Ovary (tissue), 9 donors: ENCODE measurements around the gene RAD52. TPM values are rescaled to one million over a fixed set of nuclear protein-coding genes. Genes with fewer than 3 reads are reported as not detected.
"Not testable (repeated sequence)": the region's sequence is repeated elsewhere in the genome, so short reads cannot be mapped to it uniquely, and the experiment has no call there.

Source experiments
- DNase-seq, 5 donors: peaks; one replicate each; pipeline ENCODE4 v3.0.0-alpha.2; 2019 to 2020
- H3K27ac ChIP-seq, 2 donors: fragments of 200-600 bp; one replicate each; pipeline versions ENCODE4 v1.5.1 to v1.8.0; 2019 to 2022
- H3K27me3 ChIP-seq: fragments of 200-600 bp; one replicate; pipeline ENCODE4 v1.8.0; 2022
- H3K36me3 ChIP-seq: fragments of 200-600 bp; sonication (generic); one replicate; pipeline ENCODE4 v1.5.1; 2019
- H3K4me1 ChIP-seq: one replicate; pipeline ENCODE4 v1.8.1; 2013; ENCODE audit warnings: mild to moderate bottlenecking, moderate library complexity; ENCODE audit not compliant: insufficient read depth
- H3K4me3 ChIP-seq: fragments of 200-600 bp; sonication (generic); one replicate; pipeline ENCODE4 v1.5.1; 2017
- H3K9me3 ChIP-seq, 2 donors: fragments of 200-600 bp in 1 of 2; sonication (generic) in 1 of 2; one replicate each; pipeline versions ENCODE4 v1.5.1 to v1.8.1; 2013 to 2019; ENCODE audit warnings: mild to moderate bottlenecking in 1 of 2, moderate library complexity in 1 of 2
- CTCF ChIP-seq, 3 donors: fragments of 450-650 bp in 2 of 3; fragments of 200-600 bp in 1 of 3; IDR thresholded peaks; one replicate each; pipeline versions ENCODE4 v1.5.1 to v1.8.0; 2016 to 2022; ENCODE audit warnings: antibody characterized with exemption in 3 of 3, mild to moderate bottlenecking in 1 of 3
- EP300 ChIP-seq: sonication (generic); formaldehyde crosslinking; IDR thresholded peaks from one replicate; pipeline ENCODE4 v1.6.1; 2017; ENCODE audit warnings: antibody characterized with exemption
- POLR2A ChIP-seq: fragments of 450-650 bp; IDR thresholded peaks from one replicate; pipeline ENCODE4 v1.6.1; 2017; ENCODE audit warnings: antibody characterized with exemption, mild to moderate bottlenecking, moderate library complexity
- WGBS, 3 donors: extraction: QIAGEN DNeasy Blood & Tissue Kit in 1 of 3; methylation state at CpG; one replicate each; pipeline versions ENCODE4 v1.1.5 to v1.1.7; 2013 to 2017; 5-methylcytosine and 5-hydroxymethylcytosine counted together
- intact Hi-C, 4 donors: fragments of 100-400 bp; cut with DNase I; formaldehyde crosslinking; loops; one replicate each; pipeline versions ENCODE4 v1.11.0 to v1.15.1; 2022 to 2023
- polyA plus RNA-seq, 2 donors: library from polyadenylated mRNA; stranded (reverse); fragments of 200-250 nt in 1 of 2; fragments of 350-450 nt in 1 of 2; fragmentation: Illumina TruSeq in 1 of 2; extraction: RNeasy Lipid Tissue Mini Kit (QIAGEN cat#74804) in 1 of 2; gene quantifications; one replicate each; pipeline ENCODE4 v1.2.3, GENCODE V29; 2013 to 2014
- total RNA-seq, 7 donors: library from RNA; depleted of rRNA in 2 of 7; stranded (reverse); fragments of >200 nt in 2 of 7; fragmentation: NEBNext Ultra II Directional in 3 of 7; extraction: Animal tissue kit (Norgen Biotek cat#: 25700) in 3 of 7; gene quantifications; one replicate each; pipeline versions ENCODE4 v1.1.0 to v1.2.4, GENCODE V29; 2016 to 2023
- donor health status: DM: no; HTN: no; CAD: no; lungs with moderate emphysema.
- donor health status: DM: no; HTN: no; CAD: no.
- donor health status: Bipolar disorder and iron deficiency.
- donor health status: DM: yes; HTN: yes; CAD: no.
- donor health status: DM: no; HTN: no; CAD: no.
- donor health status: DM: yes; HTN: yes; CAD: no.

Gene RAD52
- total and polyA plus RNA-seq, 9 donors, result 8.9 to 20.2 (median 13.0) TPM

- TF ChIP-seq POLR2A (no peak), EP300 (no peak), CTCF (IDR thresholded peaks at IDR 0.05) (no peak)
- 36 to 49% (median 38%) methylated on average over 7 of the region's 7 CpGs for WGBS, 3 donors
Observed at GRCh38 chr12:944211-944610, 5.3 kb downstream of the RAD52 start.

GRCh38 chr12:943051-943450 is 6.4 kb downstream of the RAD52 start:
- no peak overlapping the region for H3K27ac ChIP-seq
- no peaks in the 10 kb centered on the region for H3K9me3 ChIP-seq
- no peaks in the 10 kb centered on the region for H3K27me3 ChIP-seq
- TF ChIP-seq CTCF (IDR thresholded peaks at IDR 0.05) (no peak), POLR2A (no peak), EP300 (no peak)
- intact Hi-C loops, result no loop called here
- peaks cover 3% of the 10 kb centered on the region for H3K4me1 ChIP-seq
- no peaks in the 10 kb centered on the region for H3K36me3 ChIP-seq
- H3K4me3 ChIP-seq, result no peak overlapping the region
- WGBS, 3 donors, result 83 to 94% (median 84%) methylated on average over 6 of the region's 6 CpGs
- no peak for DNase-seq

More at GRCh38 chr12:944211-944610, 5.3 kb downstream of the RAD52 start:
- H3K4me1 ChIP-seq, result peaks cover 9% of the 10 kb centered on the region
- no peaks in the 10 kb centered on the region for H3K9me3 ChIP-seq
- no peak for DNase-seq
- no peak overlapping the region for H3K27ac ChIP-seq
- H3K4me3 ChIP-seq, result no peak overlapping the region
- H3K27me3 ChIP-seq, result no peaks in the 10 kb centered on the region
- no peaks in the 10 kb centered on the region for H3K36me3 ChIP-seq
- intact Hi-C loops, result no loop called here

DNA sequence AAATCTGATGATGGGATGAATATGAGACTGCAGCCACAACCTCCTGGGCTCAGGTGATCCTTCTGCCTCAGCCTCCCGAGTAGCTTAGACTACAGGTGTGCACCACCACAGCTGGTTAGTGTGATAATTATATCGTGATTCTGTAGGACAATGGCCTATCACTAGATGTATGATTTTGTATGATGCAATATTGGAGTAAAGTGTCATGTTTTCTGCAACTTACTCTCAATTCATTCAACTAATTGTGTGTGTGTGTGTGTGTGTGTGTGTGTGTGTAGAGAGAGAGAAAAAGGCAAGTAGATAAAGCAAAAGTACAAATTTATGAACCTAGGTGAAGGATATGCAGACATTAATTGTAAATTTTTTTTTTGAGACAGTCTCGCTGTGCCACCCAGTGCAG is 10.7 kb downstream of the RAD52 start:
- no peaks in the 10 kb centered on the region for H3K36me3 ChIP-seq
- H3K4me3 ChIP-seq, result no peak overlapping the region
- H3K9me3 ChIP-seq, result no peaks in the 10 kb centered on the region
- intact Hi-C loops, result no loop called here
- TF ChIP-seq POLR2A, result no peak
- no peak for TF ChIP-seq EP300
- TF ChIP-seq CTCF (IDR thresholded peaks at IDR 0.05), result no peak
- no peaks in the 10 kb centered on the region for H3K4me1 ChIP-seq
- DNase-seq, result no peak
- H3K27ac ChIP-seq, result no peak overlapping the region
- no peaks in the 10 kb centered on the region for H3K27me3 ChIP-seq
- 88 to 91% (median 88%) methylated on average over 3 of the region's 3 CpGs for WGBS, 3 donors

DNA sequence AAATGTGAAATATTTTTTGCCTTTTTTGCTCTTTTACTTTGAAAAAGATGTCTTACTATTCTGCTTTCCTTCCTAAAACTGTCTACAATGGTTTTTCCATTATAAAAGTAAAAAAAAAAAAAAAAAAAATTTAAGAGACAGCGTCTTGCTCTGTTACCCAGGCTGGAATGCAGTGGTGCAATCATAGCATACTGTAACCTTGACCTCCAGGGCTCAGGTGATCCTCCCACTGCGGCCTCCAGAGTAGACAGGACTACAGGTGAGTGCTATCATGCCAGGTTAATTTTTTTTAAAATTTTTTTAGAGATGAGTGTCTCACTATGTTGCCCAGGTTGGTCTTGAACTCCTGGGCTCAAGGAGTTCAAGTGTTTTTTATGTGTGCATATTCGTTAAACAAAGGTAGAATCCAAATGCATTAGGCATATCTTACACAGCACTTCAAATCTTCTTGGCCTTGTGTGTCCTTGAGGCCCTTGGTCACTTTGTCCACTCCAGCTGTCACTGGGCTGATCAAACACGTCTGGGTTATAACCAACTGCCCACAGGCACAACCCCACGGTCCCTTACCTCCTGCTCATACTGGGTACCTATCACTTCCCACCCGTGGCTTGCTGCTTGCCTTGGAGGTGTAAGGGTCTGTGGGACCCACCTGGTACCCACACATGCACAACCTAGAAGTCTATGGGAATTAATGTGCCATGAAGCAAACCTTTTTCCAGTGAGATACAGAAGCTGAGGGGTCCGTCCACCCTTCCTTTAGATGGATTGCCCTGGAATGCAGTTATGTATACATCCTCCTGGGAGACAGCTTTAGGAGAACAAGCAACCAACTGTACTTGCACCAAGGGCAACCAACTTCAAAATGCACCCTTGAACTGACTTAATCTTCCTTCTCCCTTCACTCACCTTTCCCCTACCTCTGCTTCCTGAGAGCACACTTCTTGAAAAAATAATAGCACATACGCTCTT is 12.8 kb downstream of the RAD52 start:
- TF ChIP-seq CTCF (IDR thresholded peaks at IDR 0.05) (no peak), EP300 (no peak), POLR2A (no peak)
- no peaks in the 10 kb centered on the region for H3K4me1 ChIP-seq
- H3K27ac ChIP-seq, result no peak overlapping the region
- no peak overlapping the region for H3K4me3 ChIP-seq
- no peak for DNase-seq
- H3K27me3 ChIP-seq, result no peaks in the 10 kb centered on the region
- no peaks in the 10 kb centered on the region for H3K36me3 ChIP-seq
- 78 to 85% (median 82%) methylated on average over 8 of the region's 8 CpGs for WGBS, 3 donors
- intact Hi-C loops, result no loop called here
- no peaks in the 10 kb centered on the region for H3K9me3 ChIP-seq

DNA sequence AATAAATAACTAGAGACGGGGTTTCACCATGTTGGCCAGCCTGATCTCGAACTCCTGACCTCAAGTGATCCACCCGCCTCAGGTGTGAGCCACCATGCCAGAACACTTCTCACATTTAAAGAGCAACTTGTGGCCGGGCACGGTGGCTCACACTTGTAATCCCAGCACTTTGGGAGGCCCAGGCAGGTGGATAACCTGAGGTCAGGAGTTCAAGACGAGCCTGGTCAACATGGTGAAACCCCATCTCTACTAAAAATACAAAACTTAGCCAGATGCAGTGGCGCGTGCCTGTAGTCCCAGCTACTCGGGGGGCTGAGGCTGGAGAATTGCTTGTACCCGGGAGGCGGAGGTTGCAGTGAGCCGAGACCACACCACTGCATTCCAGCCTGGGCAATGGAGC is 13.6 kb downstream of the RAD52 start:
- H3K4me1 ChIP-seq, intact Hi-C loops, H3K27ac ChIP-seq, H3K9me3 ChIP-seq, H3K4me3 ChIP-seq, H3K27me3 ChIP-seq, H3K36me3 ChIP-seq, DNase-seq: not testable (repeated sequence)
- 92 to 97% (median 95%) methylated on average over 12 of the region's 12 CpGs for WGBS, 3 donors
